Globus pallidus (tissue), 1 donor: ENCODE data around the gene GAPT.

ENCODE experiments used
- DNase-seq: peaks from one replicate; pipeline ENCODE4 v3.0.0-alpha.2; 2015; ENCODE audit warnings: low spot score

GAPT gene

GRCh38 chr5:58460732-58461286, 30.4 kb upstream of the GAPT start:
- peak; percentile 89 for DNase-seq

DNA sequence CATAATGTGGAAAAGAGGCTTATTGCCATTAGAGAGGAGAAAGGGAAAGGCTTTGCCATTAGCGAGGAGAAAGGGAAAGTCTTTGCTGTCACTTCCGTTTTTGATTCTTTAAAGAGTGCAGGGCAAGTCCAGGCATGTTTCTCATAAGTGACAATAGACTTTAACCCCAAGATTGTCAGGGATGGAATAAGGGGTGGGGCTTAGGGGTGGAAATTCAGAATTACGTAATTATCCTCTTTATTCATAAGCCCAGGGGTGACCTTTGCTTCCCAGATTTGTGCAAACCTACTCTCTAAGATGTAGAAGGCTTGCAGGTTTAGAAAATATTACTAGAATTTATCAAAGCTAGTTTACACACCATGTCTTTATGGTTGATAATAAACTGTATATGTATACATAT, 29.1 kb upstream of the GAPT start:
- peak; percentile 25 for DNase-seq

- peak; percentile 65 for DNase-seq
Measured at GRCh38 chr5:58462623-58463230, 28.5 kb upstream of the GAPT start.

- DNase-seq, result no peak
Measured at GRCh38 chr5:58466939-58467338, 24.3 kb upstream of the GAPT start.

- DNase-seq, result no peak
Measured at GRCh38 chr5:58469896-58470295, 21.3 kb upstream of the GAPT start.

DNA sequence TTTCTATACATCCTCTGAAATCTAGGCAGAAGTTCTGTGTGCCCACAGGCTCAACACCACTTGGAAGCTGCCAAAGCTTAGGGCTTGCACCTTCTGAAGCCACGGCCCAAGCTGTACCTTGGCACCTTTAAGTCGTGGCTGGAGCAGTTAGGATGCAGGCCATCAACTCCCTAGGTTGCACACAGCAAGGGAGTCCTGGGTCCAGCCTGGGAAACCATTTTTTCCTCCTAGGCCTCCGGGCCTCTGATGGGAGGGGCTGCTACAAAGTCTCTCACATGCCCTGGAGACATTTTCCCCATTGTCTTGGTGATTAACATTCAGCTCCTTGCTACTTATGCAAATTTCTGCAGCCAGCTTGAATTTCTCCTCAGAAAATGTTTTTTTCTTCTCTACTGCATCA, 15.8 kb upstream of the GAPT start:
- DNase-seq, result no peak

- no peak for DNase-seq
Measured at GRCh38 chr5:58477760-58478376, 13.4 kb upstream of the GAPT start.

- DNase-seq, result no peak
Measured at GRCh38 chr5:58481066-58481676, 10.1 kb upstream of the GAPT start.

- no peak for DNase-seq
Measured at GRCh38 chr5:58481828-58482227, 9.4 kb upstream of the GAPT start.

- no peak for DNase-seq
Measured at GRCh38 chr5:58482536-58482935, 8.7 kb upstream of the GAPT start.

GRCh38 chr5:58484505-58484904, 6.7 kb upstream of the GAPT start:
- DNase-seq, result no peak

- no peak for DNase-seq
Measured at GRCh38 chr5:58486290-58486689, 4.9 kb upstream of the GAPT start.

DNA sequence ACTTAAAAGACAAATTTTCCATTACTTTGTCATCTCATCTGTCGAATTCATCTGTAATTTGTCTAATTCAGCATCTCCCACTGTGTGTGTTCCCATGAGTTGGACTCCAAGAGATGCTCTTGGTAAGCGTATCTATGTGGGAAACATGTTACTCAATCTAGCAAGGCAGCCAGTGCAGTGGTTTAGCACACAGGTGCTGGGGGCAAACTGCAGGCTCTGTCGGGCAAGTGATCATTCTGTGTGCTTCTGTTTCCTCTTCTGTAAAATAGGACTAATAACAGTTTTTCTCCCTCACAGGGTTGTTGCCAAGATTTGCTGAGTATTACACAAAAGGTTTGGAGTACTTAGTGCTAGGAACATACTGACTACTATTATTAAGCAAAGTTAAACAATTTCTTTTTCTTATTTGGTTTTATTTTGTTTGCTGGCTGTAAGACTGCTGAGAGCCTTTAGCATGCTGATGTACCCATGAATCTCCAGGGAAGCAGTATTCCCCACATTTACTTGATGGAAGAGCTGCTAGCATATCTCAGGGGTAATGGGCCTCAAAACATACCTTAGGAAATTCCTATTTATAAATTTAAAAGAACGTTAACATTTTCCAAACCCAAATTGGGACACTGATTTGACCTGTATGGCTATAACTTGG, 709 bp upstream of the GAPT start:
- DNase-seq, result no peak

DNA sequence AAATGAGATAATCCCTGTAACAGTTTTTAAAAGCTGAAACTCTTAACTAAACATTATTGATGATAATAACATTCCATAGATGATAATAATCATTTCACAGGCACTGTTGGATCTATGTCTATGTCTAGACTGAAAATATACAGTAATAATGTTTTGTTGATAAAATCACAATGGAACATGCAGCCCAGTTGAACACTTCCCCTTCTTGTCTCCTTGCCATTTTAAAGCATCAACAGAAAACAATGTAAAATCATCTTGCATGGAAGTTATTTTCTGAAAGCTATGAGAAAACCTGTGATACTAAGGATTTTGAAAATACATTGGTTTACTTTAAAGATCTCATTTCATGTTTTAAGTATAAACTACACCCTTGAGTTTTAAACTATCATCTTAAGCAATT, 1.9 kb downstream of the GAPT start:
- no peak for DNase-seq

DNA sequence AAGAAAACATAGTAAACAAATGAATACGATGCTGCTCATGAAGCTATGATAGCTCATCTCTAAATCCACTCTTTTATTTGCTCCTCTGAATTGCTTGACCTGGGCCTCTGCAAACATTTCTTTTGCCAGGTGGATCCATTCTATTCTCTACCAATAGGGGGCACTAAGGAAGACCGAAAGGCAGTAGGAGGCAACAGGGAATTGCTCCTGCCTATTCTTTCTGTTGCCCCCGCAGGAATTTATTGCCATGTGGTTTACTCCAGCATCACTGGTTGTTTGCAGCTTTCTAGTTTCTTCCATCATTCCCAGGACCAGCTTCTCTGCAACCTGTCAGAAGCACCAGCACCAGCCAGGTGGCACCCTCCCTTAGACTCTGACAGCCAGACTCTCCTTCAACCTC, 5.3 kb downstream of the GAPT start:
- DNase-seq, result no peak

DNA sequence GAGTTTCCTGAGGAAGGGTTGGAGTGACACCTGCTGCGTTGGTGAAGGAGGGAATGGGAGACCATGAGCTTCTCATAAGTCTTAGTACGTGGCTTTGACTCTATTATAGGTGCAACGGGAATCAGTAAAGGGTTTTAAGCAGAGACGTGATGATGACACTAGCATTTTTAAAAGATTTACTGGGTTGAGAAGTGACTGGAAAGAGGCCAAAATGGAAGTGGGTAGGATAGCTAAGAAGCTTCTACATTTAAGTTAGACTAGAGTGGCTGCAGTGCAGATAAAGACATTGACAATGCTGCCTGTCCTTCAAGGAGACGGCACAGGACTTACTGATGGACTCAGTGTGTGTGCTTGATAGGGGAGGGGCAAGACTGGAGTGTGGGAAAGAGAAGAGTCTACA, 6.2 kb downstream of the GAPT start:
- DNase-seq, result no peak

DNA sequence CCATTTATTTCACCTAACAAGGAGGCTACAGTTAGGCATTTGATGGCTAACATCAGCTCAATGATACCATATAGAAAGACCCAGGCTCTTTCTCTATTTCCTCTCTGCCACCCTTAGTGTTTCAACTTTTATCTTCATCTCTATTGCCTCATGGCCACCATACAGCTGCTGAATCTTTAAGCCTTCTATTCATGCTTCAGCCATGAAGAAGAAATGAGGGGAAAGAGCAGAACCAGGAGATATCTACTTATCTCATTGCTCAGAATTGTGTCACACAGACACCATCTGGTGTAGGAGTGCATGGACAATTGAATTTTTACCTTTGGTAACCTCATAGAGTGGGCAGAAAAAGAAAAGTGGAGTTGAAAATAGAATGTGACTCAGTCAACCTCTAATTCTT, 6.7 kb downstream of the GAPT start:
- no peak for DNase-seq

GRCh38 chr5:58498340-58498942, 7.2 kb downstream of the GAPT start:
- DNase-seq, result no peak

- no peak for DNase-seq
Measured at GRCh38 chr5:58499231-58499630, 8.0 kb downstream of the GAPT start.

- DNase-seq, result no peak
Measured at GRCh38 chr5:58499941-58500340, 8.7 kb downstream of the GAPT start.

DNA sequence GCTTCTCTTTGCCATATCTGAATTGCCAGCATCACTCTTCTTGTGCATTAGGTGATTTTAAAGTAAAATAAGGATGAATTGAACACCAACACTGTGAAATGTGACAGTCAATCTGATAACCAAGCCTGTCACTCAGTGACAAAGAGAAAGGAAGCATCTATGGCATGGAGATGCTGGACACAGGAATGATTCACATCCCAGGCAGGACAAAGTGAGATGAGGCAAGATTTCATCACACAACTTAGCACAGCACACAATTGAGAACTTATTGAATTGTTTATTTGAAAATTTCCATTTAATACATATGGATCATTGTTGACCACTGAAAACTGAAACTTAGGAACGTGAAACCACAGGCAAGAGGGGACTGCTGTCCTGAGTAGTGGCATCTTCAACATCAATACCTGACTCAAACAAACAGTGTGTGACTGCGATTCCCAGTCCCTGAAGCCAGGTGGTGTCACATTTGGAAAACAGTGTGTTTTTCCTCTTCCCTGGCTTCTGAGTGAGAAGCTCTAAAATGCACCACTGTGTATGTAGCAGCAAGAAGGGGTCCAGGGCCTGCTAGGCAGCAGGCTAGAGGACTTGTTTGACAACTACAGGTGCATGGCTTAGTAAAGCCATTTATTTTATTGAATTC, 10.7 kb downstream of the GAPT start:
- no peak for DNase-seq

- no peak for DNase-seq
Measured at GRCh38 chr5:58503390-58504046, 12.3 kb downstream of the GAPT start.
